ENCODE results near the gene CRABP1.

The CRABP1 gene

DNA sequence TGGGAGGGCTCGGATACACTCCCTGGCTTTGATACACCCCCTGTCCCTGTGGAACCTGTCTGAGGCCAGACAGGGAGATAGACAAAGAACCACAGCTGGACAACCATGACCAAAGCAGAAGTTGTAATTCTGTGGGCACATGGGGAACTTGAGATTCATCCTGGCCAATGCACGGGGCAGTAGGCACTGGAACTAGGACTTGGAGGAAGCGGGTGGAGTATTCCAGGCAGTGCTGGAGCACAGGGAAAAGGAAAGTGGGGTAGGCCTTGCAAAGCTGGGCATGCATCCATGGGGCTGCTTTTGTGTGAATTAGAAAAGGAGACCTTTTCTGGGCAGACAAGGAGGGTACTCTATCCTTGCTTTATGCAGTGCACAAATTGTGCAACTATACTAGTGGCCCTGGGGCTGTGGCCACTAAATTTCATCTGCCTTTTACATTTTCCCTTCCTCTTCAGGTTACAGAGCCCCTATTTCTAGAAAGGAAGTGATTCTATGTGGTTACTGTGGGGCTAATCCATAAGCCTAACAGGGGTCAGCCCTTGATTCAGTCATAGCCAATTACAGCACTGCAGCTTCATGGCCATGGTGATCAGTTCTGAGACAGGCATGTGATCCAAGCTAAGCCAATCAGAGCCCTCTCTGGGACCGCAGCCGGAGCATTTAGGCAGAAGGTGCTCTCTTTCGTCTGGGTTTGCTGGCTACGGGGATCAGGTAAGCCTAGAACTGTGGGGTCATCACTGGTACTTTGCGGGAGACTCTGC, 21.0 kb downstream of the CRABP1 start:
- TF ChIP-seq, protein P1, sequence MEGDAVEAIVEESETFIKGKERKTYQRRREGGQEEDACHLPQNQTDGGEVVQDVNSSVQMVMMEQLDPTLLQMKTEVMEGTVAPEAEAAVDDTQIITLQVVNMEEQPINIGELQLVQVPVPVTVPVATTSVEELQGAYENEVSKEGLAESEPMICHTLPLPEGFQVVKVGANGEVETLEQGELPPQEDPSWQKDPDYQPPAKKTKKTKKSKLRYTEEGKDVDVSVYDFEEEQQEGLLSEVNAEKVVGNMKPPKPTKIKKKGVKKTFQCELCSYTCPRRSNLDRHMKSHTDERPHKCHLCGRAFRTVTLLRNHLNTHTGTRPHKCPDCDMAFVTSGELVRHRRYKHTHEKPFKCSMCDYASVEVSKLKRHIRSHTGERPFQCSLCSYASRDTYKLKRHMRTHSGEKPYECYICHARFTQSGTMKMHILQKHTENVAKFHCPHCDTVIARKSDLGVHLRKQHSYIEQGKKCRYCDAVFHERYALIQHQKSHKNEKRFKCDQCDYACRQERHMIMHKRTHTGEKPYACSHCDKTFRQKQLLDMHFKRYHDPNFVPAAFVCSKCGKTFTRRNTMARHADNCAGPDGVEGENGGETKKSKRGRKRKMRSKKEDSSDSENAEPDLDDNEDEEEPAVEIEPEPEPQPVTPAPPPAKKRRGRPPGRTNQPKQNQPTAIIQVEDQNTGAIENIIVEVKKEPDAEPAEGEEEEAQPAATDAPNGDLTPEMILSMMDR (IDR thresholded peaks at IDR 0.05; ENCODE audit: low read depth, low read length, missing control alignments): no peak
- Histone ChIP-seq H3K36me3 (replicated peaks) (no peaks in the 10 kb centered on the region), H3K4me3 (ENCODE audit: low read depth, low read length) (no peak overlapping the region), H3K27ac (no peak overlapping the region), H3K27me3 (replicated peaks) (peaks cover 12% of the 10 kb centered on the region)
- no peak for DNase-seq
- in situ Hi-C loops (cut with HindIII; ENCODE audit: low pct_ligation_motif_present, low sequenced_read_pairs): no loop called here

DNA sequence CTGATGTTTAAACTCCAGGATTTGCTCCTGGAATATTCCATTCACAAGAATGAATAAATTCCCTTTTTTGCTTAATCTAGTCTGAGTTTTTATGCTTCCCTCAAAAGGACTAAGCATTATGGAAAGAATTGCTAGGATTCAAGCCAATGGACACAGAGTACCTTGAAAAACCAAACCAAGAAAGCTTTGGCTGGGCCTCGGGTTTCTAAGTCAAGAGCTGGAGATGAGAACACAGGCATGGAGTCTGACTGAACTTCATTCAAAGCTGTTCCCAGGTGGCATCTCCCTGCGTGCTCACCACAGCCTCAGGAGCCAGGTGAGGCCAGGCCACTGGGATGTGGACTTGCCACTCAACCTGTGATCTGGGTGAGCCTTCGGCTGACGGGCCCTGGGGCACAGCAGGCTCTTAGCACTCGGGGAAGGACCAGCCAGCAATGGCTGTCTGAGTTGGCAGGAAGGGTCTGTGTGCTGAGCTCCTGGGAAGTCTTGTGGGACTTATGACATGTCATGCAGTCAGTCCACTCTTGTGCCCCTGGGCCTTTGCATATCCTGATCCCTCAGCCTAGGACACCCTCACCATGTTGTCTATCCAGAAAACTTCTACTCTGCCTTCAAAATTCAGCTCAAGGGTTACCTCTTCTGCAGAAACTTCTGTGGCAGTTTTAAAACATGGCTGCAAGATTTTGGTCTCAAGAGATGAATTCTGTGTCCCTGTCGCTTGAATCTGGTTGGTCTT, 21.8 kb downstream of the CRABP1 start:
- TF ChIP-seq, protein P1 (IDR thresholded peaks at IDR 0.05; ENCODE audit: low read depth, low read length, missing control alignments): no peak
- Histone ChIP-seq H3K27me3 (replicated peaks) (peaks cover 12% of the 10 kb centered on the region), H3K36me3 (replicated peaks) (no peaks in the 10 kb centered on the region), H3K27ac (no peak overlapping the region), H3K4me3 (ENCODE audit: low read depth, low read length) (no peak overlapping the region)
- DNase-seq: no peak
- in situ Hi-C loops (cut with HindIII; ENCODE audit: low pct_ligation_motif_present, low sequenced_read_pairs): no loop called here

DNA sequence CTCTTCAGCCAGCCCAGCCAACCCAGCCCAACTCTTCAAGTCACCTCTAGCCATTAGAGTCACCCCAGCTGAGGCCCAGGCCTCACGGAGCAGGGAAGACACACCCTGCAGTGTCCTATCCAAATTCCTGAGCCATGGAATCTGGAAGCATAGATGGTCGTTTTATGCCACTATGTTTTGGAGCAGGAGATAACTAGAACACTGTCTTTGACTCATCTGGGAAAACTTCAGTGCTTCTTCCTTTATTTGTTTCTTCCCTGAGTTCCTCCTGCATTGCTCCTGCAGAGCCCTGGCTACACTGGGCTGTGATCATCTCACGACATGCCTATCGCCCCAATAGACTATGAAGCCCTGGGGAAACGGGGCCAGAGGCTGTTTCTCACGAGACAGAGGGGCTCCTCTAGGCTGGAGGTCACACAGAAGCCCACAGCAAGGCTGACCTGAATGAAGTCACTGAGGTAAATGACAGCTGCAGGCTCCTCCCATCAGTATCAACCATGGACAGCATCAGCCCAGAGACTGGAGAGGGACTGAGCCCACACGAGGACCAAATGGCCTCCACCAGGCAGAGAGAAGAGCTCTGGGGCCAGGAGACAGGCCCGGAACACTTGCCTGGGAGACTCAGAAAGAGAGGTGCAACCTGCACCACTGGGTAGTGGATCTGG, 22.7 kb downstream of the CRABP1 start:
- Histone ChIP-seq H3K27ac (no peak overlapping the region), H3K36me3 (replicated peaks) (no peaks in the 10 kb centered on the region), H3K27me3 (replicated peaks) (peaks cover 12% of the 10 kb centered on the region), H3K4me3 (ENCODE audit: low read depth, low read length) (no peak overlapping the region)
- in situ Hi-C loops (cut with HindIII; ENCODE audit: low pct_ligation_motif_present, low sequenced_read_pairs): no loop called here
- TF ChIP-seq, protein P1 (IDR thresholded peaks at IDR 0.05; ENCODE audit: low read depth, low read length, missing control alignments): no peak
- no peak for DNase-seq

DNA sequence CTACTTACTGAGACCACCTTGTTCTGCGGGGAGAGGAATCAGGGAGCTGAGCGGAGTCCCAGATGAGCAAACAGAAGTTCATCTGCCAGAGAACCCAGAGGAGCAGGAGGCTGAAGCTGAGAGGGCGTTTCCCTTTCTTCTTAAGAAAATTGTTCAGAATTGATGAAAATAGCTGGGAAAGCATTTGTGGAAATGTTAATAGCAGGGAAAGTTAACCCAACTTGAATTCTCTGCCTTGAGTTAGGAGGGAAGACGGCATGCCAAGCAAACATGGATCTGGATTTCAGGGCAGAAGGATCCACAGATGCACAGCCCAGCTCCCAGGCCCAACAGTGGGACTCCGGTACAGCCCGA, 23.2 kb downstream of the CRABP1 start:
- Histone ChIP-seq H3K27me3 (replicated peaks) (peaks cover 12% of the 10 kb centered on the region), H3K36me3 (replicated peaks) (no peaks in the 10 kb centered on the region), H3K4me3 (ENCODE audit: low read depth, low read length) (no peak overlapping the region), H3K27ac (no peak overlapping the region)
- DNase-seq: no peak
- TF ChIP-seq, protein P1 (IDR thresholded peaks at IDR 0.05; ENCODE audit: low read depth, low read length, missing control alignments): no peak
- in situ Hi-C loops (cut with HindIII; ENCODE audit: low pct_ligation_motif_present, low sequenced_read_pairs): no loop called here

DNA sequence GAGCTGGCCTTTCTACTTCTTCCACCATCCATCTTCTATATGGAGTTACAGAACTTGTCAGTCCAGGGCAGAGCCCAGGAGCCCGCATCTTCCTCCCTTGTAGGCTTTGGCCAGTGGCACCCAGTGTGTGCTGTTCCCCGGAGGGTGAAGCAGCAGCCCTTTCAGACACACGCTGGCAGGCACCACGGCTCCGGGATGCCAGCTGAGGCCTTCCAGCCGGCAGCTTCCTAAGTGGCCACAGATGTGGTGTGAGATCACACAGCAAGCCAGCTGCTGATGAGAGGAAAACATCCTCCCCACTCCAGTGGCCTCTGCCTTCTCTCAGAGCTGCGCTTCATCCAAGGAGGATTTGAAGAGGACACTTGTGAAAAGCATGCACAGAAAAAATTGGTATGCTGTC, 24.1 kb downstream of the CRABP1 start:
- H3K4me3 ChIP-seq (ENCODE audit: low read depth, low read length): no peak overlapping the region
- no peak for DNase-seq
- in situ Hi-C loops (cut with HindIII; ENCODE audit: low pct_ligation_motif_present, low sequenced_read_pairs): no loop called here
- TF ChIP-seq, protein P1 (IDR thresholded peaks at IDR 0.05; ENCODE audit: low read depth, low read length, missing control alignments): no peak
- H3K27ac ChIP-seq: no peak overlapping the region
- H3K27me3 ChIP-seq (replicated peaks): peaks cover 7% of the 10 kb centered on the region
- no peaks in the 10 kb centered on the region for H3K36me3 ChIP-seq (replicated peaks)
